Measurements from ENCODE around the gene NUCB2.

The NUCB2 gene

GRCh38 chr11:17333799-17334586 is 57.5 kb downstream of the NUCB2 start:
- no peak for DNase-seq
- H3K4me1 ChIP-seq, result no peaks in the 10 kb centered on the region
- TF ChIP-seq, protein P1, sequence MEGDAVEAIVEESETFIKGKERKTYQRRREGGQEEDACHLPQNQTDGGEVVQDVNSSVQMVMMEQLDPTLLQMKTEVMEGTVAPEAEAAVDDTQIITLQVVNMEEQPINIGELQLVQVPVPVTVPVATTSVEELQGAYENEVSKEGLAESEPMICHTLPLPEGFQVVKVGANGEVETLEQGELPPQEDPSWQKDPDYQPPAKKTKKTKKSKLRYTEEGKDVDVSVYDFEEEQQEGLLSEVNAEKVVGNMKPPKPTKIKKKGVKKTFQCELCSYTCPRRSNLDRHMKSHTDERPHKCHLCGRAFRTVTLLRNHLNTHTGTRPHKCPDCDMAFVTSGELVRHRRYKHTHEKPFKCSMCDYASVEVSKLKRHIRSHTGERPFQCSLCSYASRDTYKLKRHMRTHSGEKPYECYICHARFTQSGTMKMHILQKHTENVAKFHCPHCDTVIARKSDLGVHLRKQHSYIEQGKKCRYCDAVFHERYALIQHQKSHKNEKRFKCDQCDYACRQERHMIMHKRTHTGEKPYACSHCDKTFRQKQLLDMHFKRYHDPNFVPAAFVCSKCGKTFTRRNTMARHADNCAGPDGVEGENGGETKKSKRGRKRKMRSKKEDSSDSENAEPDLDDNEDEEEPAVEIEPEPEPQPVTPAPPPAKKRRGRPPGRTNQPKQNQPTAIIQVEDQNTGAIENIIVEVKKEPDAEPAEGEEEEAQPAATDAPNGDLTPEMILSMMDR (IDR thresholded peaks at IDR 0.05; ENCODE audit: low read depth, low read length), result no peak
- no peaks in the 10 kb centered on the region for H3K9me3 ChIP-seq
- H3K4me3 ChIP-seq (ENCODE audit: low read depth, low read length), result no peak overlapping the region
- H3K36me3 ChIP-seq, result no peaks in the 10 kb centered on the region
- H3K27me3 ChIP-seq, result no peaks in the 10 kb centered on the region

GRCh38 chr11:17343257-17343656 is 66.7 kb downstream of the NUCB2 start:
- DNase-seq, result no peak
- Histone ChIP-seq H3K36me3 (no peaks in the 10 kb centered on the region), H3K4me1 (no peaks in the 10 kb centered on the region), H3K27me3 (no peaks in the 10 kb centered on the region), H3K4me3 (ENCODE audit: low read depth, low read length) (no peak overlapping the region), H3K9me3 (no peaks in the 10 kb centered on the region)
- TF ChIP-seq, protein P1 (IDR thresholded peaks at IDR 0.05; ENCODE audit: low read depth, low read length), result no peak

DNA sequence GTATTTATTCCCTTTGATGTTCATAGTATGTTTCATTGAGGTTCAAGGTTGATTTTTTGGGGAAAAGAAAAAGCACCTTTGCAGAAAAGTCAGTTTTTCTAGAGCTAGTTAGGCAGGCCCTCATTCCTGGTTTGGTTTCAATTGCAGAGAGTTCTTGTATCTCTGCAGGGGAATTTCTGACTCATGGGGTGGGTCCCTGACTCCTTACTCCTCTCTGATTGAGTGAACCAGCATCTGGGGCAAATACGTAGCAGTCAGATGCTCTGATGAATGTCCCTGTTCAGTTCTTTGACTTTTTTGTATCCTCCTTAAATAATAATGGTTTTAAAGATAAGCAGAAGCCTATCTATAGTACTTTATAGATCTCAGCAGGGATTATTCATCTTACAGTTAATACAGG is 67.4 kb downstream of the NUCB2 start:
- DNase-seq, result no peak
- Histone ChIP-seq H3K4me3 (ENCODE audit: low read depth, low read length) (no peak overlapping the region), H3K27me3 (no peaks in the 10 kb centered on the region), H3K36me3 (no peaks in the 10 kb centered on the region), H3K4me1 (no peaks in the 10 kb centered on the region), H3K9me3 (no peaks in the 10 kb centered on the region)
- TF ChIP-seq, protein P1 (IDR thresholded peaks at IDR 0.05; ENCODE audit: low read depth, low read length), result no peak

GRCh38 chr11:17347676-17348075 is 71.1 kb downstream of the NUCB2 start:
- TF ChIP-seq, protein P1 (IDR thresholded peaks at IDR 0.05; ENCODE audit: low read depth, low read length), result no peak
- Histone ChIP-seq H3K27me3 (0 out of 2 replicates have a peak, but pooled peaks cover 5% of the 10 kb centered on the region), H3K4me3 (ENCODE audit: low read depth, low read length) (no peak overlapping the region), H3K9me3 (no peaks in the 10 kb centered on the region), H3K36me3 (no peaks in the 10 kb centered on the region), H3K4me1 (no peaks in the 10 kb centered on the region)
- DNase-seq, result no peak

DNA sequence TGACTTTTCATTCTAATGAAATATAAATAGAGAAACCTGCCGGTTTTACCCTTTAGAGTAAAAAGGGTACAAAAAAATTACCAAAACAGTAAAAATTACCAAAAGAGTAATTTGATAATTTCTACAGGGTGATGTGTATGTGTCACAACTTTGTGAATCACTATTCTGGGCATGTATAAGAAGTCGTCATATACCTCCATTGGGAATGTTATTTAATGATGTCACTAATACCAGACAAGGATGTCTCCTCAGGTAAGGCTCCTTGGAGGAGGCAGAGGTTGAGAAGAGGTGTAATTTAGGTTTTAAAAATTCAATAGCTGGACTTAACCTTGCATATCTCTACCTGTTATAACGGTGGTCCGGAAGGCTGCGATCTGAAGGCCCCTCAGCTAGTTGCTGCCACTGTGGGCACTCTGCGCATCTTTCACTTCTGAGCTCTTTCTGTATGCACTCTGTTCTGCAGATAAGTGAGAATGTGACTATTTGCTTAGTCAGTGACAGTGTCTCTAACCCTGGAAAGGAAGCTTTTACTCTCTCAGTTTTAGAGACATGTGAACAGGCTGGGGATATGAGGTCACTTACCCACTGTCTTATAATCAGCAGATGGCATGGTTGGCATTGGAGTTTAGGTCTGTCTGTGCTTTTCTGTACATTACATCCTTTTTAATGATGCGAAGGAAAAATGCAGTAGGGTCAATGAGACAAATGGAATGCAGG is 74.1 kb downstream of the NUCB2 start:
- TF ChIP-seq, protein P1 (IDR thresholded peaks at IDR 0.05; ENCODE audit: low read depth, low read length), result no peak
- Histone ChIP-seq H3K9me3 (no peaks in the 10 kb centered on the region), H3K4me3 (ENCODE audit: low read depth, low read length) (no peak overlapping the region), H3K36me3 (no peaks in the 10 kb centered on the region), H3K4me1 (no peaks in the 10 kb centered on the region), H3K27me3 (0 out of 2 replicates have a peak, but pooled peaks cover 5% of the 10 kb centered on the region)
- no peak for DNase-seq

DNA sequence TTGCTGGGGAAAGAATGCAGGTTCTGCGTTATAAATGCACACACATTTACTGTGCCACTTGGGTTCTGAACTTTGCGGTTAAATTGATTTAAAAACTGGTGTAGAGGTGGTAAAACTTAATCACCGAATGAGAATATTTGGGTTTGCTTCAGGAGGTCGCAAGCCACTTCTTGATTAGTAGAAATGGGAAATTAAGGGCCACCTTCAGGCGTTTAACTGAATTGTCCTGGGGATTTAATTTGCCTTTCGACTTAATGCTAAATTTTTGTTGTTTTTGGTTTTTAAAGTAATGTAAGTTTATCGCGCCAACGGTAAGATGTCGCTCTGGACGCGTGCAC is 74.6 kb downstream of the NUCB2 start:
- Histone ChIP-seq H3K4me3 (ENCODE audit: low read depth, low read length) (peak overlapping the region; percentile 69), H3K36me3 (no peaks in the 10 kb centered on the region), H3K4me1 (no peaks in the 10 kb centered on the region), H3K27me3 (0 out of 2 replicates have a peak, but pooled peaks cover 5% of the 10 kb centered on the region), H3K9me3 (no peaks in the 10 kb centered on the region)
- DNase-seq, result no peak
- TF ChIP-seq, protein P1 (IDR thresholded peaks at IDR 0.05; ENCODE audit: low read depth, low read length), result no peak
